Measurements from ENCODE around the gene VSIG10L2.

VSIG10L2 gene

DNA sequence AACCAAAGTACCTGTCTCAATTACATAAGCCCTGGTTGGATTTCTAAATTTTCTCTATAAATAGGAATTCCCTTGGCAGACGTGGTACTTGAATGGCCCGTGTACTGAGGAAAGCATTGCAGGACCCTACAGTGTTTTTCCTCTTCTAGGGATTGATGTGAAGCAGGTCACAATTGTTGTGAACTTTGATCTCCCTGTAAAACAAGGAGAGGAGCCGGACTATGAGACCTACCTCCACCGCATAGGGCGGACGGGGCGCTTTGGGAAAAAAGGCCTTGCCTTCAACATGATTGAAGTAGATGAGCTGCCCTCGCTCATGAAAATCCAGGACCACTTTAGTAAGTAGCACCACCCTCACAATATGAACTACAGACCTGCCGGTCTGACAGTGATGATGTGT lies 24.8 kb upstream of the VSIG10L2 start:
- H3K27me3 ChIP-seq = no peaks in the 10 kb centered on the region
- peaks cover 11% of the 10 kb centered on the region for H3K4me1 ChIP-seq
- no peak for TF ChIP-seq CTCF (IDR thresholded peaks at IDR 0.05; ENCODE audit: low read depth, low read length)

DNA sequence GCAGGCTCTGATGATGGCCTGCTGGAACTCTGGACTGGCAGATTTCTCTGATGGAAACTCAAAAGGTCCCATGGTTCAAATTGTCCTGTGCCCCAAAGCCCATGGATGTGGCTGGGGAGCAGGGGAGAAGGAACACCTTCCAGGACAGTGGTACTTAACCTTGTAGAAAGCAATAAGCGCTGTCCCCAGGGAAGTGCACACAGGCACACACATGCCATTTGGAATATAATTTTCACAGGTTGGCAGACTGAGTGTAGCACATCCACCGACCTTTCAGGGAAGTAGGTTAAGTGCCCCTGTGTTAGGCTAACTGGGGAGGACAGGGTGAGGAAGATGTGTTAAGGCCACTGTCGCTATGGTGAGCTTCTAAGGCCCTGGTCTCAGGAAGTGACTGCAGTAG lies 23.7 kb upstream of the VSIG10L2 start:
- no peak for TF ChIP-seq CTCF (IDR thresholded peaks at IDR 0.05; ENCODE audit: low read depth, low read length)
- DNase-seq = no peak
- no peaks in the 10 kb centered on the region for H3K27me3 ChIP-seq
- no peak overlapping the region for H3K4me3 ChIP-seq (ENCODE audit: low read depth, low read length)
- no peaks in the 10 kb centered on the region for H3K36me3 ChIP-seq
- peaks cover 12% of the 10 kb centered on the region for H3K4me1 ChIP-seq
- H3K9me3 ChIP-seq = no peaks in the 10 kb centered on the region

More for the DNA sequence above, 24.8 kb upstream of the VSIG10L2 start:
- no peaks in the 10 kb centered on the region for H3K36me3 ChIP-seq
- DNase-seq = no peak
- no peak overlapping the region for H3K4me3 ChIP-seq (ENCODE audit: low read depth, low read length)
- no peaks in the 10 kb centered on the region for H3K9me3 ChIP-seq

- H3K4me3 ChIP-seq (ENCODE audit: low read depth, low read length) = no peak overlapping the region
- peak; percentile 75 for DNase-seq
- H3K27me3 ChIP-seq = no peaks in the 10 kb centered on the region
- H3K4me1 ChIP-seq = peaks cover 12% of the 10 kb centered on the region
- no peaks in the 10 kb centered on the region for H3K36me3 ChIP-seq
- peak; percentile 98 for TF ChIP-seq CTCF (IDR thresholded peaks at IDR 0.05; ENCODE audit: low read depth, low read length)
- no peaks in the 10 kb centered on the region for H3K9me3 ChIP-seq
These were observed 22.7 kb upstream of the VSIG10L2 start for GRCh38 chr11:125923012-125923579.

DNA sequence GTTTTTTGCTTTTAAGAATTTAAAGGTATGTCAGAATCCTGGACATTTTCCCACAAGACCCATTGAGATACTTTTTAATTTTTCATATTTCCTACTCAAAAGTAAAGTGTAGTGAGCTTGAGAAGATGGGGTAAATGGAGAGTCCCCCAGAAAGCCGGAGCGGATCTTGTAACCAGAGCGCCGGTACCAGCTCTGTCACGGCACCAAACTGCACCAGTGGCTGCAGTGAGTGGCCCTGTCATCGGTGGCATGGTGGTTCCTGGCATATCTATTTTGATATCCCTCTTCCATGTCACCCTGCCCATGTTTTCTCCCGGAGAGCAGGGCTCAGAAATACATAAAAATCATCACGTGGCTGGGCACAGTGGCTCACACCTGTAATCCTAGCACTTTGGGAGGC lies 22.2 kb upstream of the VSIG10L2 start:
- no peaks in the 10 kb centered on the region for H3K9me3 ChIP-seq
- TF ChIP-seq CTCF (IDR thresholded peaks at IDR 0.05; ENCODE audit: low read depth, low read length) = no peak
- H3K4me3 ChIP-seq (ENCODE audit: low read depth, low read length) = no peak overlapping the region
- DNase-seq = no peak
- no peaks in the 10 kb centered on the region for H3K36me3 ChIP-seq
- peaks cover 12% of the 10 kb centered on the region for H3K4me1 ChIP-seq
- no peaks in the 10 kb centered on the region for H3K27me3 ChIP-seq

DNA sequence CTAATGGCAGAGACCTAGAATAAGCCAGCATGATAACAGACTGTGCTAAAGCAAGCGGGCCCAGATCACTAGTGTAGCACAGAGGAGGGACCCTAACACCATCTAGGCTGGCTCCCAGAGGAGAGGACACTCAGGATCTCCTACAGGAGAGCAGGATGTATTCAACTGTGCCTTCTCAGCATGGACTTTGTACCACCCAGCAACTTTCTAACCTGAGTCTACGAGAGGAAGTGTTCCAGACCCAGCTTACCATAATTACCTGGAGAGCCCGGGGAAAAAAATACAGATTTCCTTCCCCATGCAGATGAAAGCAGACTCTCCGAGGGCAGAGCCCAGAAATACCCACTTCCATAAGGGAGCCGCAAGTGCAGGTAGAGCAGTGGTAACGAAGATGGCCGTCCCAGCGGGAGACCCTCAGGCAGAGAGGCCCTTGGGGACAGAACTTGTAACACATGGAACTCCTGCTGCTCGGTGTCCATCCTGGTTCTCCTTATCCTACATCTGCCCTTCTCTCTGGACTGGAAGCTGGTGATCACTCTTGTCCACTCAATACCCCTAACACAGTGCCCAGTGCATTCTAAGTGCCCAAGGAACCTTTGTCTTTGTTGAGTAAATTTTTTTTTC lies 21.3 kb upstream of the VSIG10L2 start:
- no peak for DNase-seq
- H3K27me3 ChIP-seq = no peaks in the 10 kb centered on the region
- TF ChIP-seq CTCF (IDR thresholded peaks at IDR 0.05; ENCODE audit: low read depth, low read length) = no peak
- no peaks in the 10 kb centered on the region for H3K9me3 ChIP-seq
- no peak overlapping the region for H3K4me3 ChIP-seq (ENCODE audit: low read depth, low read length)
- H3K36me3 ChIP-seq = no peaks in the 10 kb centered on the region
- H3K4me1 ChIP-seq = peaks cover 12% of the 10 kb centered on the region

- no peaks in the 10 kb centered on the region for H3K36me3 ChIP-seq
- TF ChIP-seq CTCF (IDR thresholded peaks at IDR 0.05; ENCODE audit: low read depth, low read length) = 0 out of 2 replicates have a peak, but pooled peaks have one; percentile 2
- no peak for DNase-seq
- H3K27me3 ChIP-seq = no peaks in the 10 kb centered on the region
- H3K9me3 ChIP-seq = no peaks in the 10 kb centered on the region
- H3K4me1 ChIP-seq = peaks cover 12% of the 10 kb centered on the region
- no peak overlapping the region for H3K4me3 ChIP-seq (ENCODE audit: low read depth, low read length)
These were observed 20.6 kb upstream of the VSIG10L2 start for GRCh38 chr11:125925247-125925740.
